A673 (cell line): ENCODE measurements around the gene PPFIA2. TPM values are rescaled to one million over a fixed set of nuclear protein-coding genes. Genes with fewer than 3 reads are reported as not detected.

Experiments
- Bru-seq: library from RNA; stranded (reverse); fragments of 400-500 nt; gene quantifications from one replicate; lab custom pipeline; 2021; lab: Mats Ljungman, UMichigan
- BruChase-seq, 2 experiments: library from RNA; stranded (reverse); fragments of 400-500 nt; gene quantifications; one replicate each; lab custom pipeline; 2021; lab: Mats Ljungman, UMichigan
- BruUV-seq: library from RNA; stranded (reverse); fragments of 400-500 nt; replicated peaks from 2 replicates; lab custom pipeline; 2021; lab: Mats Ljungman, UMichigan
- CTCF ChIA-PET: fragments of 300-600 bp; sonication (Branson Sonifier 250); formaldehyde crosslinking; loops from one replicate; lab custom pipeline; 2022; ENCODE audit warnings: antibody characterized with exemption; lab: Charles Lee
- POLR2A ChIA-PET: fragments of 300-600 bp; sonication (Branson Sonifier 250); formaldehyde crosslinking; loops from one replicate; lab custom pipeline; 2022; ENCODE audit warnings: antibody characterized with exemption; ENCODE audit not compliant: low non-redundant PET; lab: Charles Lee
- DNase-seq: peaks from one replicate; pipeline ENCODE4 v3.0.0-alpha.2; 2015; ENCODE audit warnings: low spot score
- H3K27ac ChIP-seq: fragments of 200-600 bp; sonication (generic); 2 replicates; pipeline ENCODE4 v1.5.1; 2016; ENCODE audit warnings: mixed run types, low read depth, mild to moderate bottlenecking, mixed read lengths, antibody characterized with exemption, low read length; ENCODE audit not compliant: poor library complexity, severe bottlenecking
- H3K27me3 ChIP-seq: fragments of 200-600 bp; sonication (generic); replicated peaks from 2 replicates; pipeline ENCODE4 v1.6.1; 2017; ENCODE audit warnings: mixed run types, low read depth, mild to moderate bottlenecking, mixed read lengths, antibody characterized with exemption, low read length; ENCODE audit not compliant: insufficient read depth, poor library complexity
- H3K36me3 ChIP-seq: fragments of 200-600 bp; sonication (generic); 2 replicates; pipeline ENCODE4 v1.6.1; 2016; ENCODE audit warnings: mixed run types, mild to moderate bottlenecking, mixed read lengths, antibody characterized with exemption, low read length; ENCODE audit not compliant: insufficient read depth, poor library complexity, severe bottlenecking
- H3K4me1 ChIP-seq: fragments of 200-600 bp; sonication (generic); 2 replicates; pipeline ENCODE4 v1.6.1; 2017; ENCODE audit warnings: mixed run types, mild to moderate bottlenecking, mixed read lengths, antibody characterized with exemption, low read length; ENCODE audit not compliant: insufficient read depth, poor library complexity, severe bottlenecking
- H3K4me3 ChIP-seq: fragments of 200-600 bp; sonication (generic); 2 replicates; pipeline ENCODE4 v1.5.1; 2016; ENCODE audit warnings: low read depth, mixed run types, mild to moderate bottlenecking, mixed read lengths, low read length; ENCODE audit not compliant: poor library complexity, severe bottlenecking
- H3K9me3 ChIP-seq: fragments of 200-600 bp; sonication (generic); 2 replicates; pipeline ENCODE4 v1.6.1; 2016; ENCODE audit warnings: mixed run types, low read depth, mild to moderate bottlenecking, mixed read lengths, antibody characterized with exemption, low read length; ENCODE audit not compliant: poor library complexity, severe bottlenecking
- CTCF ChIP-seq: fragments of 300-800, 200-600 bp; sonication (generic); conservative IDR thresholded peaks from 2 replicates; pipeline ENCODE4 v1.5.1; 2017; ENCODE audit warnings: low read depth, mild to moderate bottlenecking, antibody characterized with exemption, low read length, moderate library complexity, mixed read lengths
- EZH2 ChIP-seq: fragments of 200-600 bp; sonication (generic); IDR thresholded peaks from 2 replicates; pipeline ENCODE4 v1.6.1; 2017; ENCODE audit warnings: borderline replicate concordance, low read depth, mild to moderate bottlenecking, mixed read lengths, antibody characterized with exemption, low read length; ENCODE audit not compliant: poor library complexity, severe bottlenecking
- intact Hi-C: fragments of 100-400 bp; cut with micrococcal nuclease; formaldehyde crosslinking; loops from one replicate; pipeline ENCODE4 v1.10.0; 2022; ENCODE audit not compliant: unreplicated experiment
- long read RNA-seq: library from polyadenylated mRNA; stranded (forward); transcript quantifications from one replicate; pipeline ENCODE4 v2.0.0, GENCODE V29; 2022
- total RNA-seq: library from RNA; stranded (reverse); gene quantifications from 2 replicates; pipeline ENCODE4 v1.2.3, GENCODE V29; 2021

Gene PPFIA2
- total RNA-seq: 0.52 and 1.5 TPM in 2 replicates
- percentile 22 among the genes with signal in this experiment for Bru-seq, nascent RNA
- BruChase-seq, experiment 1, labeled RNA remaining after a 2-hour chase: percentile 21 among the genes with signal in this experiment
- BruChase-seq, experiment 2, labeled RNA remaining after a 6-hour chase: percentile 20 among the genes with signal in this experiment
- long read RNA-seq, partial matches to known transcripts: 0 of 1 reads
- long read RNA-seq, other reads (novel, unspliced or antisense): 1 of 1 reads

GRCh38 chr12:81759190-81760051 is at the start of gene PPFIA2:
Gene PPFIA2, minus strand, starts transcription at chr12:81759350.
- no peak within 1 kb of the TSS for H3K27ac ChIP-seq
- no peaks in the 10 kb centered on the region for H3K9me3 ChIP-seq
- POLR2A ChIA-PET: no interaction called here
- BruUV-seq: no TSS peak
- H3K4me3 ChIP-seq: peak within 1 kb of the TSS; percentile 49
- peak; percentile 55 for DNase-seq
- CTCF ChIA-PET: no interaction called here
- no peaks in the 10 kb centered on the region for H3K4me1 ChIP-seq
- H3K27me3 ChIP-seq: peaks cover 37% of the 10 kb centered on the region
- TF ChIP-seq CTCF (no peak), EZH2 (no peak)
- intact Hi-C loops: no loop called here
- H3K36me3 ChIP-seq: no peaks in the 10 kb centered on the region

- no peaks in the 10 kb centered on the region for H3K36me3 ChIP-seq
- no peak overlapping the region for H3K4me3 ChIP-seq
- H3K9me3 ChIP-seq: no peaks in the 10 kb centered on the region
- intact Hi-C loops: no loop called here
- H3K4me1 ChIP-seq: no peaks in the 10 kb centered on the region
- TF ChIP-seq CTCF (no peak), EZH2 (no peak)
- no TSS peak for BruUV-seq
- peaks cover 20% of the 10 kb centered on the region for H3K27me3 ChIP-seq
- POLR2A ChIA-PET: no interaction called here
- no peak overlapping the region for H3K27ac ChIP-seq
- CTCF ChIA-PET: no interaction called here
- no peak for DNase-seq
These were observed 41.4 kb upstream of the PPFIA2 start for GRCh38 chr12:81800298-81801148.

GRCh38 chr12:81798294-81798693 is 39.1 kb upstream of the PPFIA2 start:
- DNase-seq: no peak
- intact Hi-C loops: loop anchor here (10.0 kb wide), 1 partner anchor 153 kb away; no protein-coding TSS in a partner anchor
- ChIA-PET CTCF (no interaction called here), POLR2A (no interaction called here)
- peaks cover 20% of the 10 kb centered on the region for H3K27me3 ChIP-seq
- no peak overlapping the region for H3K4me3 ChIP-seq
- H3K36me3 ChIP-seq: no peaks in the 10 kb centered on the region
- H3K9me3 ChIP-seq: no peaks in the 10 kb centered on the region
- no peak overlapping the region for H3K27ac ChIP-seq
- TF ChIP-seq EZH2 (no peak), CTCF (no peak)
- no TSS peak for BruUV-seq
- H3K4me1 ChIP-seq: no peaks in the 10 kb centered on the region
